GM19238 (cell line): Measurements from ENCODE around the gene PATJ.
"Not testable (repeated sequence)": the region's sequence is repeated elsewhere in the genome, so short reads cannot be mapped to it uniquely, and the experiment has no call there.

Experiments
- DNase-seq: peaks from one replicate; pipeline ENCODE4 v3.0.0; 2011; ENCODE audit warnings: low spot score; ENCODE audit not compliant: insufficient read length

The PATJ gene

GRCh38 chr1:61816191-61816590 lies 73.9 kb downstream of the PATJ start:
- no peak for DNase-seq

- no peak for DNase-seq
Measured at GRCh38 chr1:61818992-61819391, 76.7 kb downstream of the PATJ start.

GRCh38 chr1:61819421-61819820 lies 77.1 kb downstream of the PATJ start:
- DNase-seq = no peak

DNA sequence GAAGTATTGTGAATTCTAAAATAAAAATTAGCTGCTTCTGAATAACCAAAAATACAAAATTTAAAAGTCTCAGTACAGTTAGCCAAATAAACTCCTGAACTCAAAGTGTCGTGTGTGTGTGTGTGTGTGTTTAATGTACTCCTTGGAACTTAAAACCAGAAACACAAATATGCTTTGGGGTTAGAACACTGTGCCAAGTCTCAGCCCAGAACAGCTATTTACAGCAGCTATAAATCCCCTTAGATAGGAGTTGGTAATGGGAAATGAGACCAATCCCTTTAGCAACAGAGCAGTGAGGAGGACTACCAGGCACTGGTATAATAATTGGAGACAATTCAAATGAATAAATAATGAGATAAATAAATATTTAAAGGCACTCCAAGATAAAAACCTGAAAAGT lies 83.1 kb downstream of the PATJ start:
- no peak for DNase-seq

DNA sequence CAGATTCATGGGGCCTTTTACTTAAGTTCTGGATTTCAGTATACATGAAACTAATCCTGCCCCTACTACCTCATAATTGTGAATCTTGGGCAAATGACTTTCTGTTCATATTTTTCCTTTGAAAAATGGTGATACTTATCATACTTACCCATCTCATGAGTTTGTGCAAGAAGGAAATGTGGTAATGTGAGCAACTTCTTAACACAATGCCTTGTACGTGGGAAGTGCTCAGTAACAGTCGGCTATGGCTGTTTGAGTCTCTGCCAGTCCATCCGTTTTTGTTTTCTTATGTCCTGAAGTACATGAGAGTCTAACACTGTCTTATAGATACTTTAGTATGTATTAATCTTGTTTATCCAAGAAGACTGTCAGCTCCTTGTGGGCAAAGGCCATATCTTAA lies 86.5 kb downstream of the PATJ start:
- no peak for DNase-seq

DNA sequence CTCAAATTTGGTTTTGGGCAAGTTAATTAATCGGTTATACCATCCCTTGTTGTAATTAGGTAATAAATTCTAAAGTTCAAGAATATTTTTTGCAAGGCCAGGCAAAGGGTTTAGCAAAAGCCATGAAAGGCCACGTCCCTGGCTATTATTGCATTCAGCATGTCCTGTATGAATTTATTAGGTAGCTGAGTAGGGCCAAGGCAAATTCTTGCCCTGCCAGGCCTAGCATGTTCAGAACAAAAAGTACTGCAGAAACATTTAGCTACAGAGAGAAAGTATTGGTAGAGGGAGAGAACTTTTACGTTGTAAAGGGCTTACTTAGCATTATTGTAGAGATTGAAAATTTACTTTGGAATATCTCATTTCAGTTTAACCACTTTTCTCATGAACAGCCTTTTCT lies 94.4 kb downstream of the PATJ start:
- DNase-seq = no peak

GRCh38 chr1:61837607-61838006 lies 95.3 kb downstream of the PATJ start:
- DNase-seq = not testable (repeated sequence)

GRCh38 chr1:61839679-61840078 lies 97.4 kb downstream of the PATJ start:
- no peak for DNase-seq

DNA sequence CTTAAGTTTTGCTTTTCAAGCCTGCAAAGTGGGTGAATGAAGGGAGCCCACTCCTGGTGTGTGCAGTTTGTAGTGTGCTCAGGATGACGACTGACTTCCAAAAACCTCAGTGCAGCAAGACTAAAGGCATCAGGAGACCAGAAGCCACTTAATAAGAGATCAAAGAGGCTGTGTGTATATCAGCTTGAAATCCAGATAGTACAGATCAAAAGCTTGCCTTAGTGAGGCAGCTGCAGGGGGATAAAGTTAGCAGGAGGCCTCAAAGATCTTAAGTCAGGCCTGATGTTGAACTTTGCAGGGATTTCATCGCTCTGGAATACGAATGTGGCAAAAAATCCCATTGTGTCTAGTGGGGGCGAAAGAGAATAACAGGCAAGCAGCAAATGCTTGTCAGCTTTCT lies 99.8 kb downstream of the PATJ start:
- DNase-seq = no peak

DNA sequence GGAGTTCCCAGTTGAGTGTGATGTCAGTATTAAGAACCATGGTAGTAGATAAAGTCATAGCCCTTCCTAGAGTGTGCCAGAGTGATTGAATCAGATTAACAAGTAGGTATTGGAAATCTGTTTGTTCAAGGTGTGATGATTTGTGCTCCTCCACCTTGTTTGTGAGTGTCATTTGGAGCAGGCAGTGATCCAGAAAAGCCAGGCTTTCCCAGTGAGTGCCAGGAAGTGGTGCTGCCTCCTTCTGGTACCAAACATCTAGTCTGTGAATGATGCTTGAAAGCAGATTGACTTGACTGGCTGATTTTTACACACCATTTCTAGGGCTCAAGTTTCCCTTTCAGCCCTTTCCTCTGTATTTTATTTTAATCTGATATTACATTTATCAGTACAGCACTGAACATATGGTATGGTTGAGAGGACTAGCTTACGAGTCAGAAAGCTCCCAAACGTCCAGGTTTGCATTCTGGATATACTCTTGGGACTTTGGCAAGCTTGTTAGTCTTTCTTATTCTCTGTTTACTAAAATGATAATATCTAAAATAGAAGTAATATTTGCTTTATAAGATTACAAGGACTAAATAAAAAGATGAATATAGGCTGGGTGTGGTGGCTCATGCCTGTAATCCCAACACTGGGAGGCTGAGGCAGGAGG lies 100.7 kb downstream of the PATJ start:
- DNase-seq = no peak

- no peak for DNase-seq
Measured at GRCh38 chr1:61844006-61844405, 101.7 kb downstream of the PATJ start.

DNA sequence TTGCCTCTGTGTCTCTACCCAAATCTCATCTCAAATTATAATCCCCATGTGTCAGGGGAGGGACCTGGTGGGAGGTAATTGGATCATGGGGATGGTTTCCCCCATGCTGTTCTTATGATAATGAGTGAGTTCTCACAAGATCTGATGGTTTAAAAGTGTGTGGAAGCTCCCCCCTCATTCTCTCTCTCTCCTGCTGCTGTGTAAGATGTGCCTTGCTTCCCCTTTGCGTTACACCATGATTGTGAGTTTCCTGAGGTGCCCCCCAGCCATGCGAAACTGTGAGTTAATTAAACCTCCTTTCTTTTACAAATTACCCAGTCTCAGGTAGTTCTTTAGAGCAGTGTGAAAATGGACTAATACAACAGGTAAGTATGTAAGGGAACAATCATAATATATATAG lies 102.4 kb downstream of the PATJ start:
- not testable (repeated sequence) for DNase-seq

DNA sequence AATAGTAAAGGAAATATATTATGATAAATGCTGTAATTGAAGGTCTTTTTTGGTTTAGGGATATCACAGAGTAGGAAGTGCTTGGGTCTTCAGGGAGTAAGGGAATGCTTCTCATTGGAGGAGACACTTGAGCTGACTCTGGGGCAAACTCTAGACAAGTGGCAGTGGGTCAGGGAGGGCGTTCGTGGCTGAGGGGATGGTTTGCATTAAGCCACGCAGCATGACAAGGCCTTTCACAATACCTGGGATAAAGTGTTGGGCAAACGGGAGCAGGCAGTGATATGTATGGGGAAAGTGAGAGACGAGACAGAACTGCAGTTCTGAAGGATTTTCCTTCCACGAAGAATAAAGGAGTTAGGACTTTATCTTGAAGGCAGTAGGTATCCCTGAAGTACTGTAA lies 109.0 kb downstream of the PATJ start:
- no peak for DNase-seq

- no peak for DNase-seq
Measured at GRCh38 chr1:61851849-61852669, 109.8 kb downstream of the PATJ start.

GRCh38 chr1:61852670-61853015 lies 110.4 kb downstream of the PATJ start:
- DNase-seq = no peak

DNA sequence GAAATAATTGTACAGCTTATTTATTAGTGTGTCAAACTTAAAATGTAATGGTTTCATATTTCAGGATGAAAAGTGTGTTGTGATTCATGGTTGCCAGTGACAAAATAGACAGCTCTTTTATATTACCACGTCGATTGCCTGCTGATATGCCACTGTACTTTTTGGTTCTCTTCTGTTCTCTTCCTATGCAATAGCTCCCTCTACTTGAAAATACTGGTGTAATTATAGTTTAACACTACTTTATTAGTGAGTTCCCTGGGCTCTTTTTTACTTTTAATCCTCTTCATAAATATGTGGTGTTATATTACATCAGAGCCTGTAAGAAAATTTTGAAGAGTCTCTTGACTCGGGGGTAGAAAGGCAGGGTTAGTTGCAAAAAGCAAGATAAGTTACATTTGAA lies 111.3 kb downstream of the PATJ start:
- no peak for DNase-seq

GRCh38 chr1:61864489-61864888 lies 122.2 kb downstream of the PATJ start:
- DNase-seq = no peak

DNA sequence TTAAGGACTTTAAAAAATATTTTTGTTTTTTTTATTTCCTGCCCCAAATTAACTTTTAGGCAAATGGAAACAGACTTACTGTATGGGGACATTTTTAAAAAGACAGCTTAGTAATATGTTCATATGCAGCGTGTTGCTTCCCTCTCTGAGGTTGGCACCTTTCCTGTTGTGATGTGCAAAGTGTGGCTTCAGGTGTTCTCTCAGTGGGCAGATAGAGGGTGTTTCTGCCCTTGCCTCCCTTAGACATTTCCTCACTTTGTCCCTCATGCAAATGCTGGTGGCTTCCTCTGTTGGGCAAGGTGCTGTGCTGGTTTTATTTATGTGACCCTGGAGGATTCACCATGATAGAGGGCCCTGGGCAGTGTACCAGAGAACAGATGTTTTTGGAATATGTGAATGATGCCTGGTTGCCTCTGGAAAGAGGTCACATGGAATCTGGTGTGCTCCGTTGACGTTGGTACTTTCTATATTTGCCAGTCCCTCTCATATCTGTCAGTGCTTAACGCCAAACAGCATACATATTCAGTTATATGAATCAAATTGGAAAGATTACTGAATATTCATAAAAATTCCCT lies 123.5 kb downstream of the PATJ start:
- DNase-seq = no peak

- DNase-seq = no peak
Measured at GRCh38 chr1:61869691-61870109, 127.4 kb downstream of the PATJ start.

- DNase-seq = no peak
Measured at GRCh38 chr1:61872206-61872605, 129.9 kb downstream of the PATJ start.

- DNase-seq = no peak
Measured at GRCh38 chr1:61873581-61873980, 131.3 kb downstream of the PATJ start.

GRCh38 chr1:61873994-61874393 lies 131.7 kb downstream of the PATJ start:
- no peak for DNase-seq

DNA sequence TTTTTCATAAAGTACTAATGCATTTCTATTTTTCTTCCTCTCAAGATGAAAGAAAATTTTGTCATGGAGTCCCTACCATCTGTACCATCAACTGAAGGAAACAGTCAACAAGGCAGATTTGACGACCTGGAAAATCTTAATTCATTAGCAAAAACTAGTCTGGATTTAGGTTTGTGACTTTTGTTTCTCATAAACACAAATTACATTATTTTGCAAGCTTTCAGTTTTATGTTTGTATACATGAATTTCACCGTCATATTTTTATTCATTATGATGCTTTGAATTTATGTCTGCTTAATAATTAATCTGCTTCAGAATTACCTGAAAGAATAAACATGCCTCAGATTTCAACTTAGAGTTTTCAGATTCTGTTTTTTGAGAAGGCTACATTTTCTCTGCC lies 132.9 kb downstream of the PATJ start:
- DNase-seq = no peak
